HepG2 (cell line): ENCODE results near the gene AFG1L. TPM values are rescaled to one million over a fixed set of nuclear protein-coding genes. Genes with fewer than 3 reads are reported as not detected.

Experiments used
- ATAC-seq: fragments of 200-7000 bp; cut with Tn5 transposase; 3 replicates; pipeline ENCODE4 v1.9.1; 2020; ENCODE audit warnings: mild to moderate bottlenecking, moderate library complexity
- BruUV-seq: library from RNA; stranded (reverse); fragments of 400-500 nt; replicated peaks from 2 replicates; lab custom pipeline; 2021; lab: Mats Ljungman, UMichigan
- CTCF ChIA-PET: fragments of 300-600 bp; formaldehyde crosslinking; extraction: SDS; loops from one replicate; lab custom pipeline; 2021; ENCODE audit warnings: low total read pairs, inconsistent platforms, low intra/inter-chr PET ratio; lab: Yijun Ruan, JAX
- POLR2A ChIA-PET: fragments of 350-600 bp; sonication (Branson Sonifier 250); formaldehyde crosslinking; loops from one replicate; lab custom pipeline; 2020; ENCODE audit warnings: antibody characterized with exemption, inconsistent platforms; lab: Yijun Ruan, JAX
- DNase-seq: peaks from one replicate; pipeline ENCODE4 v3.0.0-alpha.2; 2015; ENCODE audit warnings: low spot score
- FAIRE-seq: peaks from 3 replicates; lab custom pipeline; 2011; peaks lifted over from hg19 to GRCh38; lab: Jason Lieb, UNC
- H2AFZ ChIP-seq: one replicate; pipeline ENCODE4 v1.6.1; 2011; ENCODE audit warnings: low read length, inconsistent platforms
- H3K27ac ChIP-seq: fragments of 300-600 bp; 3 replicates; pipeline ENCODE4 v1.8.0; 2011; ENCODE audit warnings: mixed run types, mild to moderate bottlenecking, mixed read lengths, low read length, inconsistent platforms; ENCODE audit not compliant: insufficient read depth; ENCODE audit errors: extremely low read length
- H3K27me3 ChIP-seq, 2 experiments: fragments of 200-600 bp in 1 of 2; 2 replicates in 1 of 2; 3 replicates in 1 of 2; pipeline versions ENCODE4 v1.6.0 to v1.8.0; 2011; ENCODE audit warnings: low read length in 2 of 2, mild to moderate bottlenecking in 2 of 2, moderate library complexity in 2 of 2, inconsistent platforms in 1 of 2; ENCODE audit not compliant: insufficient read depth in 2 of 2, control insufficient read depth in 1 of 2
- H3K36me3 ChIP-seq, 2 experiments: fragments of 200-600 bp in 1 of 2; replicated peaks in 1 of 2; 2 replicates in 1 of 2; 3 replicates in 1 of 2; pipeline versions ENCODE4 v1.5.1 to v1.8.0; 2011; ENCODE audit warnings: low read length in 2 of 2, inconsistent platforms in 1 of 2; ENCODE audit not compliant: insufficient read depth in 2 of 2, control insufficient read depth in 1 of 2
- H3K4me1 ChIP-seq: 2 replicates; pipeline ENCODE4 v1.5.1; 2012; ENCODE audit warnings: low read length, inconsistent platforms; ENCODE audit not compliant: insufficient read depth
- H3K4me2 ChIP-seq: 2 replicates; pipeline ENCODE4 v1.6.0; 2011; ENCODE audit warnings: low read depth, low read length, inconsistent platforms
- H3K4me3 ChIP-seq, 3 experiments: fragments of 200-600 bp in 1 of 3; sonication (generic), shearing (Covaris generic) in 1 of 3; replicated peaks in 1 of 3; 2 replicates each; pipeline ENCODE4 v1.5.1; 2011 to 2016; ENCODE audit warnings: low read length in 3 of 3, inconsistent platforms in 2 of 3, low read depth in 2 of 3, mild to moderate bottlenecking in 2 of 3, control low read depth in 1 of 3, mixed read lengths in 1 of 3; ENCODE audit not compliant: insufficient read depth in 1 of 3
- H3K79me2 ChIP-seq: one replicate; pipeline ENCODE4 v1.6.1; 2011; ENCODE audit warnings: low read length, inconsistent platforms; ENCODE audit not compliant: insufficient read depth
- H3K9ac ChIP-seq: 2 replicates; pipeline ENCODE4 v1.6.0; 2011; ENCODE audit warnings: mild to moderate bottlenecking, low read depth, low read length, inconsistent platforms; ENCODE audit not compliant: insufficient read depth
- H3K9me3 ChIP-seq: 2 replicates; pipeline ENCODE4 v1.5.1; 2012; ENCODE audit warnings: mild to moderate bottlenecking, low read length
- H4K20me1 ChIP-seq: 2 replicates; pipeline ENCODE4 v1.6.0; 2011; ENCODE audit warnings: inconsistent platforms, mild to moderate bottlenecking, low read length, moderate library complexity; ENCODE audit not compliant: insufficient read depth
- CERS6 ChIP-seq: sonication (generic); formaldehyde crosslinking; IDR thresholded peaks from 2 replicates; pipeline ENCODE4 v1.5.0; 2020; ENCODE audit warnings: missing genetic modification reagents
- HDAC6 ChIP-seq: fragments of 200-600 bp; sonication (generic); IDR thresholded peaks from 2 replicates; pipeline ENCODE4 v1.7.0; 2017; ENCODE audit warnings: mild to moderate bottlenecking, antibody characterized with exemption, low read length, low read depth
- MYC ChIP-seq: sonication (generic); formaldehyde crosslinking; IDR thresholded peaks from 2 replicates; pipeline ENCODE4 v1.9.0; 2021; ENCODE audit warnings: missing genetic modification reagents, borderline replicate concordance
- MYPOP ChIP-seq: sonication (generic); formaldehyde crosslinking; IDR thresholded peaks from 2 replicates; pipeline ENCODE4 v1.8.1; 2023; ENCODE audit warnings: mild to moderate bottlenecking, moderate library complexity, missing genetic modification reagents
- USF2 ChIP-seq, 2 experiments: sonication (generic) in 1 of 2; formaldehyde crosslinking in 1 of 2; IDR thresholded peaks; 2 replicates each; pipeline versions ENCODE4 v1.5.1 to v1.6.1; 2011 to 2020; ENCODE audit warnings: borderline replicate concordance in 1 of 2, low read depth in 1 of 2, low read length in 1 of 2, mild to moderate bottlenecking in 1 of 2, missing genetic modification reagents in 1 of 2, moderate library complexity in 1 of 2
- ZBTB43 ChIP-seq: sonication (generic); formaldehyde crosslinking; conservative IDR thresholded peaks from 2 replicates; pipeline ENCODE4 v1.4.0; 2020; ENCODE audit warnings: missing genetic modification reagents
- ZHX2 ChIP-seq, 2 experiments: sonication (generic) in 1 of 2; formaldehyde crosslinking in 1 of 2; IDR thresholded peaks; 2 replicates each; pipeline versions ENCODE4 v1.6.1 to v1.9.0; 2014 to 2022; ENCODE audit warnings: antibody characterized with exemption in 1 of 2, borderline replicate concordance in 1 of 2, inconsistent platforms in 1 of 2, low read depth in 1 of 2, missing genetic modification reagents in 1 of 2
- ZNF674 ChIP-seq: sonication (generic); formaldehyde crosslinking; IDR thresholded peaks from 2 replicates; pipeline ENCODE4 v1.5.0; 2020; ENCODE audit warnings: low read depth, mild to moderate bottlenecking, missing genetic modification reagents
- WGBS: methylation state at CpG from one replicate; pipeline ENCODE4 v1.1.6; 2017; ENCODE audit warnings: low lambda C conversion rate; 5-methylcytosine and 5-hydroxymethylcytosine counted together
- in situ Hi-C: cut with HindIII; loops from 2 replicates; pipeline ENCODE4 v1.10.0; 2017; ENCODE audit warnings: low pct_unique_long_range_greater_than_20kb; ENCODE audit not compliant: extremely low pct_ligation_motif_present
- intact Hi-C: fragments of 100-400 bp; cut with micrococcal nuclease; formaldehyde crosslinking; loops from one replicate; pipeline ENCODE4 v1.10.0; 2022; ENCODE audit not compliant: unreplicated experiment
- polyA plus RNA-seq, 8 experiments: library from polyadenylated mRNA; depleted of rRNA in 3 of 8; stranded (reverse) in 7 of 8; unstranded in 1 of 8; fragments of >200 nt; fragmentation: Illumina TruSeq in 4 of 8; extraction: Trizol in 4 of 8; gene quantifications; 2 replicates each; pipeline versions ENCODE4 v1.2.1 to v1.2.3, GENCODE V29; 2011 to 2016; ENCODE audit warnings: low read depth in 4 of 8, missing spikeins in 1 of 8, mixed read lengths in 1 of 8; ENCODE audit not compliant: insufficient read depth in 1 of 8
- total RNA-seq, 5 experiments: library from RNA; depleted of rRNA; stranded (reverse); fragments of >200 nt; fragmentation: Illumina TruSeq; extraction: Trizol; gene quantifications; 2 replicates each; pipeline ENCODE4 v1.2.3, GENCODE V29; 2016; ENCODE audit warnings: low read depth in 1 of 5

The AFG1L gene
- total and polyA plus RNA-seq, 2 of the 13 experiments (the other 11 are each of a cell fraction or from before 2014, with no cell fraction given): 3.1 to 14.0 TPM

GRCh38 chr6:108455688-108456087 is 160.8 kb downstream of the AFG1L start (continued):
- no peak for TF ChIP-seq MYPOP (CRISPR knock-in tag)
- TF ChIP-seq CERS6 (CRISPR knock-in tag): no peak
- no peak for TF ChIP-seq ZBTB43 (CRISPR knock-in tag)

GRCh38 chr6:108463784-108464183 is 168.9 kb downstream of the AFG1L start:
- in situ Hi-C loops: no loop called here
- no peak overlapping the region for H2AFZ ChIP-seq
- H3K27me3 ChIP-seq: no peaks in the 10 kb centered on the region
- no peaks in the 10 kb centered on the region for H3K79me2 ChIP-seq
- intact Hi-C loops: no loop called here
- CTCF ChIA-PET: no interaction called here
- no peak overlapping the region for H3K9ac ChIP-seq
- FAIRE-seq (no peak), DNase-seq (no peak), ATAC-seq (no peak)
- H3K9me3 ChIP-seq: no peaks in the 10 kb centered on the region
- H3K4me1 ChIP-seq: peaks cover 30% of the 10 kb centered on the region
- H3K36me3 ChIP-seq: no peaks in the 10 kb centered on the region
- TF ChIP-seq MYC (CRISPR knock-in tag) (no peak), ZNF674 (CRISPR knock-in tag) (no peak), ZHX2 (IDR thresholded peaks at IDR 0.05; ENCODE audit: low read depth) (no peak), ZHX2 (CRISPR knock-in tag; IDR thresholded peaks at IDR 0.05; ENCODE audit: borderline replicate concordance) (no peak), HDAC6 (no peak), USF2 (IDR thresholded peaks at IDR 0.05; ENCODE audit: low read depth, low read length) (no peak), USF2 (CRISPR knock-in tag; IDR thresholded peaks at IDR 0.05; ENCODE audit: borderline replicate concordance) (no peak)
- 94% methylated on average over 4 of the region's 4 CpGs for WGBS
- BruUV-seq: no TSS peak
- no peak overlapping the region for H3K27ac ChIP-seq
- H4K20me1 ChIP-seq: no peaks in the 10 kb centered on the region
- POLR2A ChIA-PET: no interaction called here
- H3K4me3 ChIP-seq: no peak overlapping the region
- H3K4me2 ChIP-seq: no peak overlapping the region
